ENCODE measurements around the gene TRIP12.

DNA sequence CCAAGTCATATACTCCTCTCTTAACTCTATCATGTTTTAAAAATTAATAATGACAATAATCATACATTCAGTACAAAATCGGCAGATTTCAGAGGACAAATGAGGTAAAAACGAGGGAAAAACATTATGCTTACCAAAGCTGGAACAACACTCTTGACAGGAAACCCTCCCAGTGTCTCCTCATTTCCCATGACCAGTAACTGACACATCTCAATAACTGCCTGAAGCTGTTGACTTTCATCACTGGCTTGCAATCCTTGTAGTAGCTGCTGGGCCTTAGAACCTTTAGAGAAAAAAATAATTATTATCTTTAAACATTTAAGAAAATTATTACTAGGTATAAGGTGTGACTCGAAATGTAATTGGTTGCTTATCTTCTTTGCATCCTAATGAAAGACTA is 103.6 kb downstream of the TRIP12 start:
- no peak for TF ChIP-seq OSR1 (CRISPR knock-in tag; IDR thresholded peaks at IDR 0.05)
- TF ChIP-seq, protein P1, sequence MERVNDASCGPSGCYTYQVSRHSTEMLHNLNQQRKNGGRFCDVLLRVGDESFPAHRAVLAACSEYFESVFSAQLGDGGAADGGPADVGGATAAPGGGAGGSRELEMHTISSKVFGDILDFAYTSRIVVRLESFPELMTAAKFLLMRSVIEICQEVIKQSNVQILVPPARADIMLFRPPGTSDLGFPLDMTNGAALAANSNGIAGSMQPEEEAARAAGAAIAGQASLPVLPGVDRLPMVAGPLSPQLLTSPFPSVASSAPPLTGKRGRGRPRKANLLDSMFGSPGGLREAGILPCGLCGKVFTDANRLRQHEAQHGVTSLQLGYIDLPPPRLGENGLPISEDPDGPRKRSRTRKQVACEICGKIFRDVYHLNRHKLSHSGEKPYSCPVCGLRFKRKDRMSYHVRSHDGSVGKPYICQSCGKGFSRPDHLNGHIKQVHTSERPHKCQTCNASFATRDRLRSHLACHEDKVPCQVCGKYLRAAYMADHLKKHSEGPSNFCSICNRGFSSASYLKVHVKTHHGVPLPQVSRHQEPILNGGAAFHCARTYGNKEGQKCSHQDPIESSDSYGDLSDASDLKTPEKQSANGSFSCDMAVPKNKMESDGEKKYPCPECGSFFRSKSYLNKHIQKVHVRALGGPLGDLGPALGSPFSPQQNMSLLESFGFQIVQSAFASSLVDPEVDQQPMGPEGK (CRISPR knock-in tag; IDR thresholded peaks at IDR 0.05; ENCODE audit: borderline replicate concordance), result no peak
- TF ChIP-seq ZFP30 (CRISPR knock-in tag; IDR thresholded peaks at IDR 0.05), result no peak

All from SK-N-SH treated with all-trans-retinoic acid at 6 μM for 48 hours (cell line).